ENCODE data around the gene HADHA.

- TF ChIP-seq CTCF (IDR thresholded peaks at IDR 0.05) (no peak), POLR2A (IDR thresholded peaks at IDR 0.05) (no peak), POLR2AphosphoS5 (IDR thresholded peaks at IDR 0.05) (no peak)
Observed at GRCh38 chr2:26224095-26224494, 20.3 kb downstream of the HADHA start.

Data from upper lobe of left lung (tissue), 4 donors.